GM23338 (cell line): ENCODE data around the gene DDB1.

Experiments used
- CREB1 ChIP-seq: fragments of 250-450 bp; sonication (Bioruptor Pico); IDR thresholded peaks from 2 replicates; pipeline ENCODE4 v1.5.0; 2020; ENCODE audit warnings: low read depth, mild to moderate bottlenecking, moderate library complexity
- CTCF ChIP-seq, 2 experiments: fragments of 200-600 bp in 1 of 2; sonication (generic) in 1 of 2; conservative IDR thresholded peaks; 2 replicates each; pipeline versions ENCODE4 v1.5.1 to v1.6.1; 2016 to 2017; ENCODE audit warnings: antibody characterized with exemption in 2 of 2, low read depth in 2 of 2, mild to moderate bottlenecking in 2 of 2, moderate library complexity in 1 of 2
- ETS1 ChIP-seq: IDR thresholded peaks from 2 replicates; pipeline ENCODE4 v1.6.1; 2016; ENCODE audit warnings: antibody characterized with exemption
- EZH2 ChIP-seq: fragments of 200-600 bp; sonication (generic); IDR thresholded peaks from one replicate; pipeline ENCODE4 v1.8.0; 2017; ENCODE audit warnings: antibody characterized with exemption, mild to moderate bottlenecking, low read depth; ENCODE audit not compliant: unreplicated experiment
- EZH2phosphoT487 ChIP-seq: fragments of 200-600 bp; sonication (generic); IDR thresholded peaks from one replicate; pipeline ENCODE4 v1.8.1; 2018; ENCODE audit warnings: antibody characterized with exemption; ENCODE audit not compliant: unreplicated experiment
- JUNB ChIP-seq: IDR thresholded peaks from one replicate; pipeline ENCODE4 v1.6.1; 2016; ENCODE audit warnings: antibody characterized with exemption; ENCODE audit not compliant: unreplicated experiment
- POLR2AphosphoS5 ChIP-seq: IDR thresholded peaks from 2 replicates; pipeline ENCODE4 v1.6.1; 2016; ENCODE audit warnings: antibody characterized with exemption, low read depth
- REST ChIP-seq: IDR thresholded peaks from one replicate; pipeline ENCODE4 v1.6.1; 2018; ENCODE audit warnings: antibody characterized with exemption; ENCODE audit not compliant: unreplicated experiment
- STAT1 ChIP-seq: IDR thresholded peaks from one replicate; pipeline ENCODE4 v1.6.1; 2016; ENCODE audit warnings: antibody characterized with exemption; ENCODE audit not compliant: unreplicated experiment
- ZNF114 ChIP-seq: fragments of 250-450 bp; sonication (Bioruptor Pico); IDR thresholded peaks from 2 replicates; pipeline ENCODE4 v1.5.0; 2020; ENCODE audit warnings: mild to moderate bottlenecking, moderate library complexity
- ZNF331 ChIP-seq: fragments of 250-450 bp; sonication (Bioruptor Pico); IDR thresholded peaks from 2 replicates; pipeline ENCODE4 v1.5.0; 2020; ENCODE audit warnings: low read depth, mild to moderate bottlenecking, moderate library complexity

- TF ChIP-seq CTCF (conservative IDR thresholded peaks at IDR 0.05; ENCODE audit: low read depth in 2 of 2) (no peak), POLR2AphosphoS5 (no peak), EZH2phosphoT487 (no peak), STAT1 (no peak), JUNB (no peak), REST (no peak), EZH2 (no peak), CREB1 (CRISPR knock-in tag) (no peak), ZNF331 (CRISPR knock-in tag) (no peak), ZNF114 (no peak), ETS1 (no peak)
These were observed 37.3 kb downstream of the DDB1 start for GRCh38 chr11:61295596-61295926.
